ENCODE measurements around the gene CCL24.
"Not testable (repeated sequence)": the region's sequence is repeated elsewhere in the genome, so short reads cannot be mapped to it uniquely, and the experiment has no call there.

CCL24 gene, protein sequence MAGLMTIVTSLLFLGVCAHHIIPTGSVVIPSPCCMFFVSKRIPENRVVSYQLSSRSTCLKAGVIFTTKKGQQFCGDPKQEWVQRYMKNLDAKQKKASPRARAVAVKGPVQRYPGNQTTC

DNA sequence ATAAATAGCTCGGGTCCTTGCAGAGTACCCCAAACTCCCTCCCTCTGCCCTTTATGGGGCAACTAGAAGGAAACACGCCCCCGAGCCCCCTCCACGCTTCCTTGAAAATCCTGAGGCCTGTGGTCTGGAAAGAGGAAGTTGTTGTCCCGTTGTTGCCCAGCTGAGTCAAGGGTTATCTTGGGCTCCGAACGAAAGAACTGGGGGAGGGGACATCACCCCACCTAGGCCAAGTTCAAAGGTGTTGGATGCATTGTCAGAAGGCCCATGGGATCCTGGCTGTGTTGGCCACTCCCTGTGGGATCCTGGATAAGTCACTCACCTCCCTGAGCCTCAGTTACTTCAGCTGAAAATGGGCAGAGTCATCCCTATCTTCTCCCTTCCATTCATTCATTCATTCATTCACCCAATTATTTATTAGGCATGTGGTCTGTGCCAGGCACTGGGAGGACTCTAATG is at the start of gene CCL24:
Gene CCL24, minus strand, starts transcription at position 26 of the 456 bp plus-strand sequence. CDS start 91 bp downstream, outside the sequence.
- Histone ChIP-seq H3K4me3 (replicated peaks; ENCODE audit: low read depth, low read length) (no peak within 1 kb of the TSS), H3K27me3 (replicated peaks; ENCODE audit: control insufficient read depth, insufficient read depth, low read length) (no peaks in the 10 kb centered on the region), H3K36me3 (ENCODE audit: control insufficient read depth, insufficient read depth, low read length) (no peaks in the 10 kb centered on the region)
- TF ChIP-seq, protein P1, sequence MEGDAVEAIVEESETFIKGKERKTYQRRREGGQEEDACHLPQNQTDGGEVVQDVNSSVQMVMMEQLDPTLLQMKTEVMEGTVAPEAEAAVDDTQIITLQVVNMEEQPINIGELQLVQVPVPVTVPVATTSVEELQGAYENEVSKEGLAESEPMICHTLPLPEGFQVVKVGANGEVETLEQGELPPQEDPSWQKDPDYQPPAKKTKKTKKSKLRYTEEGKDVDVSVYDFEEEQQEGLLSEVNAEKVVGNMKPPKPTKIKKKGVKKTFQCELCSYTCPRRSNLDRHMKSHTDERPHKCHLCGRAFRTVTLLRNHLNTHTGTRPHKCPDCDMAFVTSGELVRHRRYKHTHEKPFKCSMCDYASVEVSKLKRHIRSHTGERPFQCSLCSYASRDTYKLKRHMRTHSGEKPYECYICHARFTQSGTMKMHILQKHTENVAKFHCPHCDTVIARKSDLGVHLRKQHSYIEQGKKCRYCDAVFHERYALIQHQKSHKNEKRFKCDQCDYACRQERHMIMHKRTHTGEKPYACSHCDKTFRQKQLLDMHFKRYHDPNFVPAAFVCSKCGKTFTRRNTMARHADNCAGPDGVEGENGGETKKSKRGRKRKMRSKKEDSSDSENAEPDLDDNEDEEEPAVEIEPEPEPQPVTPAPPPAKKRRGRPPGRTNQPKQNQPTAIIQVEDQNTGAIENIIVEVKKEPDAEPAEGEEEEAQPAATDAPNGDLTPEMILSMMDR (IDR thresholded peaks at IDR 0.05; ENCODE audit: insufficient read depth, low read length, poor library complexity, severe bottlenecking), result no peak
- no peak for DNase-seq (ENCODE audit: extremely low read depth, insufficient read length)

DNA sequence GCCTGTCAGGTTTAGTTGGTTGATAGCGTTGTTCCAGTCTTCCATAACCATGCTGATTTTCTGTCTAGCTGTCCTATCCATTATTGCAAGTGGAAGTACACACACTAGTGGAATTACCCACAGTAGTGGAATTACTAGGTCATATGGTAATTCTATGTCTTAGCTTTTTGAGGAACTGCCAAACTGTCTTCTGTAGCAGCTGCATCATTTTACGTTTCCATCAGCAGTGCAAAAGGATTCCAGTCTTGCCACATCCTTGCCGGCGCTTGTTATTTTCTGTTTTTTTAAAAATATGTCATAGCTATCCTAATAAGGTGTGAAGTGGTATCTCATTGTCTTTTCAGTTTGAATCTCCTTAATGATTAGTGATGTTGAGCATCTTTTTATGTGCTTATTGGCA is 48.0 kb upstream of the CCL24 start:
- TF ChIP-seq, protein P1 (IDR thresholded peaks at IDR 0.05; ENCODE audit: insufficient read depth, low read length, poor library complexity, severe bottlenecking), result no peak
- Histone ChIP-seq H3K4me3 (replicated peaks; ENCODE audit: low read depth, low read length) (no peak overlapping the region), H3K27me3 (replicated peaks; ENCODE audit: control insufficient read depth, insufficient read depth, low read length) (no peaks in the 10 kb centered on the region), H3K36me3 (ENCODE audit: control insufficient read depth, insufficient read depth, low read length) (no peaks in the 10 kb centered on the region)
- DNase-seq (ENCODE audit: extremely low read depth, insufficient read length), result no peak

DNA sequence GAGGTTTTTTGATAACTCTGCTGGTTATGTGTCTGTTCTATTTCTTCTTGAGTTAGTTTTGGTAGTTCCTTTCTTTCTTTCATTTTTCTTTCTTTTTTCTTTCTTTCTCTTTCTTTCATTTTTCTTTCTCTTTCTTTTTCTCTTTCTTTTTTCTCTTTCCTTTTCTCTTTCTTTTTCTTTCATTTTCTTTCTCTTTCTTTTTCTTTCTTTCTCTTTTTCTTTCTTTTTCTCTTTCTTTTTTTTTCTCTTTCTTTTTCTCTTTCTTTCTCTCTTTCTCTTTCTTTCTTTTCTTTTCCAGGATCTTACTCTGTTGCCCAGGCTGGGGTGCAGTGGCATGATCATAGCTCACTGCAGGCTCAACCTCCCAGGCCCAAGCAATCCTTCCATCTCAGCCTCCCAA is 44.8 kb upstream of the CCL24 start:
- Histone ChIP-seq H3K36me3 (ENCODE audit: control insufficient read depth, insufficient read depth, low read length) (no peaks in the 10 kb centered on the region), H3K27me3 (replicated peaks; ENCODE audit: control insufficient read depth, insufficient read depth, low read length) (no peaks in the 10 kb centered on the region), H3K4me3 (replicated peaks; ENCODE audit: low read depth, low read length) (no peak overlapping the region)
- TF ChIP-seq, protein P1 (IDR thresholded peaks at IDR 0.05; ENCODE audit: insufficient read depth, low read length, poor library complexity, severe bottlenecking), result no peak
- no peak for DNase-seq (ENCODE audit: extremely low read depth, insufficient read length)

DNA sequence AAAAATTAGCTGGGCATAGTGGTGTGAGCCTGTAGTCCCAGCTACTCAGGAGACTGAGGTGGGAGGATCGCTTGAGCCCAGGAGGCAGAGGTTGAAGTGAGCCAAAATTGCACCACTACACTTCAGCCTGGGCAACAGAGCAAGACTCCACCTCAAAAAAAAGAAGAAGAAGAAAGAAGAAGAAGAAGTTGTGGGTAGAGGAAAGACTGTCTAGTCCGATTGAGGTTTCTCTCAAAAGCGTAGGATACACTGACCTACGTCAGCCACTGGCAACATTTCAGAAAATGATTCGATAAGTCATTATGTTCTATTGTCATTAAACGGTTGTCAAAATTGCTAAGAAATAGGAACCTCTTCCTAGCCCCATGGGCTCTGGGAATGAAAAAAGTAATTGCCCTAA is 42.9 kb upstream of the CCL24 start:
- TF ChIP-seq, protein P1 (IDR thresholded peaks at IDR 0.05; ENCODE audit: insufficient read depth, low read length, poor library complexity, severe bottlenecking), result no peak
- no peak for DNase-seq (ENCODE audit: extremely low read depth, insufficient read length)
- Histone ChIP-seq H3K36me3 (ENCODE audit: control insufficient read depth, insufficient read depth, low read length) (no peaks in the 10 kb centered on the region), H3K4me3 (replicated peaks; ENCODE audit: low read depth, low read length) (no peak overlapping the region), H3K27me3 (replicated peaks; ENCODE audit: control insufficient read depth, insufficient read depth, low read length) (no peaks in the 10 kb centered on the region)

DNA sequence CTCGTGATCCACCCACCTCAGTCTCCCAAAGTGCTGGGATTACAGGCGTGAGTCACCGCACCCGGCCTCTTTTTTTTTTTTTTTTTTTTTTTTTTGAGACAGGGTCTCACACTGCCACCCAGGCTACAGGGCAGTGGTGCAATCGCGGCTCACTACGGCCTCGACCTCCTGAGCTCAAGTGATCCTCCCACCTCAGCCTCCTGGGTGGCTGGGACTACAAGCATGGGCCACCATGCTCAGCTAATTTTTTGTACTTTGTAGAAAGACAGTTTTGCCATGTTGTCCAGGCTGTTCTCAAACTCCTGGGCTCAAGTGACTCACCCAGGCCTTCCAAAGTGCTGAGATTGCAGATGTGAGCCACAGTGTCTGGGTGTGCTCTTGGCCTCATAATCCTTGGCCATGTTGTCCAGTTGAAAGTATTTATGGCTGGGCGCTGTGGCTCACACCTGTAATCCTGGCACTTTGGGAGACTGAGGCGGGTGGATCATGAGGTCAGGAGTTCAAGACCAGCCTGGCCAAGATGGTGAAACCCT is 41.3 kb upstream of the CCL24 start:
- DNase-seq (ENCODE audit: extremely low read depth, insufficient read length); H3K4me3 ChIP-seq (replicated peaks; ENCODE audit: low read depth, low read length); H3K36me3 ChIP-seq (ENCODE audit: control insufficient read depth, insufficient read depth, low read length); H3K27me3 ChIP-seq (replicated peaks; ENCODE audit: control insufficient read depth, insufficient read depth, low read length): not testable (repeated sequence)

DNA sequence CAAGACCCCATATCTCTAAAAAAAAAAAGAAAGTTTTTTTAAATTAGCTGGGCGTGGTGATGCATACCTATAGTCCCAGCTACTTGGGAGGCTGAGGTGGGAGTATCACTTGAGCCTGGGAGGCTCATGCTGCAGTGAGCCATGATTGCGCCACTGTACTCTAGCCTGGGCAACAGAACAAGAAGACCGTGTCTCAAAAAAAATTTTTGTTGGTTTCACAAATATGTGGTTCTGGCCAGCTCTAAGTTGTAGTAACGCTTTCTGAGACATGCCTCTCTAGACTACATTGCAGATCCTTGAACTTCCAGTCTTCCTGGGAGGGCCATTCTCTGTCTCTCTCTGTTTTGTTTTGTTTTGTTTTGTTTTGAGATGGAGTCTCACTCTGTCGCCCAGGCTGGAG is 40.6 kb upstream of the CCL24 start:
- H3K27me3 ChIP-seq (replicated peaks; ENCODE audit: control insufficient read depth, insufficient read depth, low read length), result no peaks in the 10 kb centered on the region

More for the DNA sequence above, 40.6 kb upstream of the CCL24 start:
- TF ChIP-seq, protein P1 (IDR thresholded peaks at IDR 0.05; ENCODE audit: insufficient read depth, low read length, poor library complexity, severe bottlenecking), result no peak
- DNase-seq (ENCODE audit: extremely low read depth, insufficient read length), result no peak
- no peaks in the 10 kb centered on the region for H3K36me3 ChIP-seq (ENCODE audit: control insufficient read depth, insufficient read depth, low read length)
- no peak overlapping the region for H3K4me3 ChIP-seq (replicated peaks; ENCODE audit: low read depth, low read length)
